ENCODE data around the gene CMSS1.
"Not testable (repeated sequence)": the region's sequence is repeated elsewhere in the genome, so short reads cannot be mapped to it uniquely, and the experiment has no call there.

Gene CMSS1

DNA sequence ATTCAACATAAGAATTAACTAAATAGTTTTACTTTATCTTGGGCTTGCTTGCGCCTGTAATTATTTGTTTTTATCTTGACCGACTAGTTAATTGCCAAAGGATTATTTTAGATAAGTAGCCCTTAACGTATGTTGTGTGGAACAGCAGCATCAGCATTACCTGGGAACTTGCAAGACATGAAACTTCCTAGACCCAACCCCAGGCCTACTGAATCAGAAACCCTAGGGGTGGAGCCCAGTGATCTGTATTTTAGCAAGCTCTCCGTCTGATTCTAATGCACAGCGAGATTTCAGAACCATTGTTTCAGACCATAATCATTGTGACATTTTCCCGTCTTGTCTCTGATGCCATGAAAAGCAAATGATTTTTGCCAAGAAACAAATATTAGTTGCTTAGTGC, 265.5 kb downstream of the CMSS1 start:
- DNase-seq (ENCODE audit: low spot score): no peak

DNA sequence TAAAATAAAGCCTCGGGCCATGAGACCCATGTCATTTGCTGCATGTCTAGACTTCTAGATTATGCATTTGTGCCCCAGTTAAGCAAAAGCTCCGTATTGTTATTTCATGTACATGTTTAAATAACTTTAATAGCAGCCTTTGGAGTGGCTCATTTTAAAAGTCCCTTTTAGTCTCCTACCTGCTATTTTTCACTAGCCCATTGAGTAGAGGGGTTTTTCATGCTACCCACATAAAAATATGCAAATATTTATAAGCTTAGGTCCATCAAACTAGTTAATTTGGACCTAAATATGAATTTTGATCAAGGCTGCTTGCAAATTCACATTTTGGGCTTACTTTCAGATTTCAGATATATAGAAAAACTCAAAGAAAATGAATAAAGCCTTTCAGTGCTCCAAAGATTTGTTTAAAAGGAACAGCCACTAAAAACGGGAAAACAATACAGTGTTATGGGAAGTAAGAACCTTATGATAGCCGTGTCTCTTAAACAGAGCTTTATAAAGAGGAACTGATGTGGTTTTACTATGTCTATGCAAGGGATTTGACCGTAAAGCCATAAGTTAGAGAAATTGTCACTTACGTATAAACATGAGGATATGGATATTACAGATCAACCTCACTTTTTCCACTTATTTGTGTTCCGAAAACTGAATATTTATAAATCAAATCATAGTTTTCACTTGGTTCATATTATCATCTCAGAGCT, 266.6 kb downstream of the CMSS1 start:
- DNase-seq (ENCODE audit: low spot score): no peak

DNA sequence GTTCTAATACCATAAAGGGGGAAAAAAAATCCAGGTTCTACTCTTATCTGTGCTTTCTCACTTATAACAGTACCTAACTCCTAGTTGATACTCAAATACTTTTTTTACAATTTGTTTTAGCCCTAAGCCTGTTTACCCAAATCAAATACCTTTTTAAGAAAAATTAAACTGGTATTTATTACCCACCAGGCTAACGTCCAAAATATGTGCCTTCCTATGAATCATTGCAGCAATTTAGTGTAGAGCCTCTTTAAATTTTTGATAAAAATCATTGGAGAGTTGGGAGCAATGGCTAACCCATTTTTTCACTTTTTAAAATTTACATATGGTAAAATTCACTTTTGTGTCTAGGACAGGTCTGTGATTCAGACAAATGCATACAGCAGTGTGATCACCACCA, 268.7 kb downstream of the CMSS1 start:
- no peak for DNase-seq (ENCODE audit: low spot score)

DNA sequence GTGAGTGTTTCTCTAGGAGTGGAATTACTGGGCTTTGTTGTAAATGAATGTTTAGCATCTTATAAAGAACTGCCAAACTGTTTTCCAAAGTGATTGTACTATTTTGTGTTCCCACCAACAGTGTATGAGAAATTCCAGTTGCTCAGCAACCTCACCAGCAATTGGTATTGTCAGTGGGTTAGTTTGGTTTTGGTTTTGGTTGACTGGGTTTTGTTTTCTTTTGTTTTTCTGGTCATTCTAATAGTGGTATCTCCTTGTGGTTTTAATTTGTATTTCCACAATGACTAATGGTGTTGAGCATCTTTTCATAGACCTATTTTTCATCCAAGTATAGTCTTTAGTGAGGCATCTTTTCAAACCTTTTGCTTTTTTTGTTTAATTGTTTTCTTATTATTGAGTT, 269.5 kb downstream of the CMSS1 start:
- no peak for DNase-seq (ENCODE audit: low spot score)

DNA sequence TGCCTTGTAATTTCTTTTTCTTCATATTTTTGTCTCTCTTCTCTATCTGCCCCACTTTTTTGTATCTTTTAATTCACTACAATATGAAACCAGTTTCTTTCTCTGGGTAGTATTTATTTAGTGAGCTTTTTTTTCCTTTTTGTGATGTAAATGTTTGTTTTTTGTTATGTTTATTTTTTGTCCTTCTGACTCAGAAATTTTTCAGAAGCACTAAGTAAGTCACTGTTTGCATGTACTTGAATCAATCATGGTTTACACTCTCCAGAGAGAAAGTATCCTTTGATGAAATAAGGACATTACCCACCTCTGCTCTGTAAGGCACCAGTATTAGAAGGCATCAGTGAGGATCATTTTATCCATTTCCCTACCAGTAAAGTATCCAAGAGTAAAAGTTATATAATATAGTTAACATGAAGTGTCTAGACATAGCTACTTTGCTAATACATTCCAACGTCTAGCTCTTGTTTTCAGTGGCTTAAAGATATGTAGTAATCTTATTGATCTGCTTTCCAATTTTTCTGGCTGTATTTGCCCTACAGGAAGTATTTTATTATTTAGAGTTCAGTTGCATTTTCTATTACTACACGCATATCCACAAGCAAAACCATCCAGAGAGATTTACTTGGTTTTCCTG, 271.2 kb downstream of the CMSS1 start:
- no peak for DNase-seq (ENCODE audit: low spot score)

DNA sequence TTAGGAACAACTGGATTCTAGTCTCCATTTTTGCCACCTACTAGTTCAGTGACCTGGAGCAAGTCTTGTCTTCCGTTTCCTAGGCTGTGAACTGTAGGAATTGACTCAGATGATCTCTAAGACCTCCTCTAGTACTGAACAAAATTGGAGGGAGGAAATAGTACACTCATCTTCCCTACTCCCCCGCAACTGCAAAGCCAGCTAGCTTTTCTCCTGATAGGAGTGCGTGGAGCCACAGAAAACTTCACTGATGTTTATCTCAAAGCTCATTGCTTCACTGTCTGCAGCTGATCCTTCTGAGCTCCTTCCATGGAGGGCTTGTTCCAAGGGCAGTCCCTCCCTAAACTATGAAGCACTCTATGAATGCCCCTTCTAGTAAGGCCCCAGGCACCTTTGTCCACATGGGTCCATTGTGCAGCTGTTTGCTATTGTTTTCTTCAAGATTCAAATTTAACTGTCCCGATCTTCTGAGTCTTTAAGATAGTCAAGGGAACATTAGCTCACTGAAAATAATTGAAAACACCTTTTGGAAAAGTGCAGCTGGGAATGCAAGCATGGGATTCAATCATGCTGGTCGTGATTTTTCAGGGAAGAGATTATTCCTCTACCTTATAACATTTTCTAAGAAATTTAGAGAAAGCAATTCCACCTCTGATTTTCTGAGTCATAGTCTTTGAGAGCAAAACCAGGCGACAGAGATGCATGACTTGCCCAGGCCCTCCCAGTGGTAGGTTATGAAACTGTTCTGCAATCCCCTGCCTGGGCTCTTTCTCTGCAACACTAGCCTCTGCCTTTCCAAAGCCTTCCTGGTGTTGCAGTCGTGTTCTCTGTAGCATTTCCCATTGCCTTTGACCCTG, 272.4 kb downstream of the CMSS1 start:
- peak; percentile 57 for DNase-seq (ENCODE audit: low spot score)

DNA sequence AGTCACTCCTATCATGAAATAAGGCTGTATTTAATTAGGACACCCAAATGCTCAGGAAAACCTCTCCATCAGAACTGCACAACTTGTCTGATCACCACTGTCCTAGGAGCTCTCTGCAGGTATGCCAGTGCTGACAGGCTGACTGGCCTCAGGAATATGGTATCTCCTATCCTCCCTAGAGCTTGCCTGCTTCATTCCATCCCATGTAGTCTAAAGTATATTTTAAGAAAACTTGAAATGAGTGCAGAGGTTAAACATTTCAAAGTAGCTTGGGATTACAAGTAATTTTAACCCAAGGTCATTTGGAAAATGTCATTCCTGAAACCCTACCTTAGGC, 273.0 kb downstream of the CMSS1 start:
- DNase-seq (ENCODE audit: low spot score): no peak

DNA sequence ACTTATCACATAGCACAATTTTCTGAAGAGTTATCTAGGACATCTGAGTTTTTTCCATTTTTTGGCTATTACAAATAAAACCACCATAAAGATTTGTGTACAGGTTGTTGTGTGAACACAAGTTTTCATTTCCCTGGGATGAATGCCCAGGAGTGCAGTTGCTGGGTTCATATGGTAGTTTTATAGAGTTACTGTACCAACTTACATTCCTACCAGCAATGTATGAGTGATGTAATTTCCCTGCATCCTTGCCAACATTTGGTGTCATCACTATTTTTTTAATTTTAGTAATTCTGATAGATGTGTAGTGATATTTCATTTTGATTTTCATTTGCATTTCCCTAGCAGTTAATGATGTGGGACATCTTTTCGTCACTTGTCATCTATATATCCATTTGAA, 276.2 kb downstream of the CMSS1 start:
- no peak for DNase-seq (ENCODE audit: low spot score)

DNA sequence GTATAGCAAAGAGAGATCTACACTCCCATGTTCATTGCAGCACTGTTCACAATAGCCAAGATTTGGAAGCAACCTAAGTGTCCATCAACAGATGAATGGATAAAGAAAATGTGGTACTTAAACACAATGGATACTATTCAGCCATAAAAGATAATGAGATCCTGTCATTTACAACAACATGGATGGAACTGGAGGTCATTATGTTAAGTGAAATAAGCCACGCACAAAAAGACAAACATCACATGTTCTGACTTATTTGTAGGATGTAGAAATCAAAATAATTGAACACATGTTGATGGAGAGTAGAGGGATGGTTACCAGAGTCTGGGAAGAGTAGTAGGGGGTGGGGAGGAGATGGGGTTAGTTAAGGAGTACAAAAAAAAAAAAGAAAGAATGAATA, 278.6 kb downstream of the CMSS1 start:
- DNase-seq (ENCODE audit: low spot score): not testable (repeated sequence)

DNA sequence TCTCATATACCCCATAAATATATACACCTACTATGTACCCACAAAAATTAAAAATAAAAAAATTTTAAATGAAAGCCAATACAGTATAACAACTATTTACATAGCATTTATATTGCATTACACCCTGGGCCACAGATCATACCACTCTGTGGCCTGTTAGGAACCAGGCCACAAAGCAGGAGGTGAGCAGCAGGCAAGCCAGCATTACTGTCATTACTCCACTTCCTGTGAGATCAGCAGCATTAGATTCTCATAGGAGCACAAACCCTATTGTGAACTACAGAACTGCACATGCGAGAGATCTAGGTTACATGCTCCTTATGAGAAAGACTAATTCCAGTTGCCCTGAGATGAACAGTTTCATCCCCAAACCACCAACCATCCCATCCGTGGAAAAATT, 279.2 kb downstream of the CMSS1 start:
- no peak for DNase-seq (ENCODE audit: low spot score)

DNA sequence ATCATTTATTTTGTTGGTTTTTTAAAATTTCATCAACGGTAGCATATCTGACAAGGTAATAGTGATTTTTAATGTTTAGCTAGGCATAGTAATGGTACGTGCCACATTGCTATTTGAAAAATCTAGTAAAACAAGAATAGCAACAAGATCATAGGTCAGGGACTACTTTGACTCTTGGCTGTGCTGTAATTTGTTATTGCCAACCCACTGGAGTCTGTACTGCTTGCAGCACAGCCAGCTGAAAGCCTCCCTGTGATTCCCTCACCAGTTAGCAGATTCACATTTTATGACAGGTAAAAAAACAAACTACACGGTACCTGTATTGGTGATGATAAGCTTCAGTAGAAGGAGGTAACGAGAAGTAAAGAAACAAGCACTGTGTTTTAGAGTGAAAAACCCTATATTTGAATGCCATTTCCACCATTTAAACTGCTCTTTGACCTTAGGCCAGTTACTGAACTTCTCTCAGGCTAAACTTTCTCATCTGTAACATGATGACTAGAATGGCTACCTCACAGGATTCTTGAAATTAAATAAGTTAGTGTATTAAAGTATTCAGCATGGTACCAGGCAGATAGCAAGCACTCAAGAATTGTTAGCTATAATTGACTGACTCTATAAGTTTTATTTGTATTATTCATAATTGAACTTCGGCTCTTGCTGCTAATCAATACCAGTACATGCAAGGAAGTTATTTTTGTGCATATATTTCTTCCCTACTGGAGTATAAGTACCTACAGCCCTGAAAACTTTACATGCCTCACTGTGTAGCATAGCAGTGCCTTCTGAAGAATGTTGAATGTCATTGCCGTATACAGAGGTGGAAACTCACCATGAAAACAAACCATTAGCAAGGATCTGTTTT, 280.5 kb downstream of the CMSS1 start:
- no peak for DNase-seq (ENCODE audit: low spot score)

DNA sequence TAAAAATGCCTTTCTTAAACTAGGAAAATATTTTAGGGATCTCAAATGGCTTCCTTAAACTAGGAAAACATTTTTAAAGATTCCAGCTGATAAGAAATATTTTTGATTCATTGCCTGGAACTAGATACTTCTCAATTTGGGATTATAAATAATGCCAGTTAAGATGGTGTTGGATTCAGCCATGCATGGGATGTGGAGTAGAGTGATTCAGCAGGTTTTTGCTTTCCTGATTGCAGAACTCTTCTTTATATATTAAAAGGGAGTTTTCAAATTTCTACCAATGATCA, 281.1 kb downstream of the CMSS1 start:
- DNase-seq (ENCODE audit: low spot score): no peak

DNA sequence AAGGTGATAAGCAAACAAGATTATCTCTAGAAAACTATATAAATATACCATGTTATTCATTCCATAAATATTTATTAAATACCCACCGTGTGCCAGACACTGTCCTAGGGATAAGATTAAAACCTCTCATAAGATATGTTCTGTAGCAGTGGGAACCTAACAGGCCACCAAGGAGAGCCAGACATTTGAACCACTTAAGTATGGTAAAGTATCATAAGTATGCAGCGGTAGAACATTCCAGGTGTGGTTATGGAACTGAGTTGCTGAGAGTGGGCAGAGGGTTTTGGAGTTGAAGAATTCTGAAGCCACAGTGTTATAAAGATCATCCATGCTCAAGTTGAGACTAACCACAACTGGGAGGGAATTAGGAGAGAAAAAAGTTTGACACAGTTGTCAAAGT, 282.0 kb downstream of the CMSS1 start:
- no peak for DNase-seq (ENCODE audit: low spot score)

DNA sequence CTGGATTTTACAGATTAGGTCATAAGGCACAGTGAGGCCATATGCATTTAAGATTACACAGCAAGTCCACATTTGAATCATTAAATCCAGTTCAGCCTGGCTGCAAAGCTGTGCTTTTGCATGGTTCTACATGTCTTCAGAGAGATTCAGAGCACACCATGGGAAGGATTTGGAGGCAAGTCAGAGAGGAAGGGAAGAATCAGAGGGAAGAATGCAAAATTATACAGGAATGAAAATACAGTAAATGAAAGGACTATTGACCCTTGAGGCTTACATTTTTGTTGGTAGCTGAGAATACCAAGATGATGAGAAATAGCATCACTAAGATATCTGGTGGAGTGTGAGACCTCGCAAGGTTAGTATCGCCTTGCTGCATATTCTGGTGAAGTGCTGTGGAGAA, 282.8 kb downstream of the CMSS1 start:
- no peak for DNase-seq (ENCODE audit: low spot score)

DNA sequence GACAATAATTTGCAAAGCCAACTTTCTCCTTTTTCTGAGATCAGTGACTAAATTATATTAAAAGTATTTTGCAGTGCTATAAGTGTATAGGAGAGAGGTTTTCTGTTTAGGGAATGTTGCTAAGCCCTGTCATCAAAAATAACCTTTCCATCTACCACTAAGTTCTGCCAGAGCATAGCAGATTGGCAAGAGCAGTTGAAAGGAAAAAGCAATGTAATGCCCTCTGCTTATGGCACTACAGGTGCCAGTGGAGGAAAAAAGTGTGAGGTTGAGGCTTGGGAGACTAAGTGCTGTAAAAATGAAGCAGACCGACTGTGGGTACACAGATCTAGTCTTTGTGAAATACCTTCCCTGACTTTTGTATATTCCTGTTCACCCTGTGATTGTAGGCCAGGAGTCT, 285.1 kb downstream of the CMSS1 start:
- no peak for DNase-seq (ENCODE audit: low spot score)

DNA sequence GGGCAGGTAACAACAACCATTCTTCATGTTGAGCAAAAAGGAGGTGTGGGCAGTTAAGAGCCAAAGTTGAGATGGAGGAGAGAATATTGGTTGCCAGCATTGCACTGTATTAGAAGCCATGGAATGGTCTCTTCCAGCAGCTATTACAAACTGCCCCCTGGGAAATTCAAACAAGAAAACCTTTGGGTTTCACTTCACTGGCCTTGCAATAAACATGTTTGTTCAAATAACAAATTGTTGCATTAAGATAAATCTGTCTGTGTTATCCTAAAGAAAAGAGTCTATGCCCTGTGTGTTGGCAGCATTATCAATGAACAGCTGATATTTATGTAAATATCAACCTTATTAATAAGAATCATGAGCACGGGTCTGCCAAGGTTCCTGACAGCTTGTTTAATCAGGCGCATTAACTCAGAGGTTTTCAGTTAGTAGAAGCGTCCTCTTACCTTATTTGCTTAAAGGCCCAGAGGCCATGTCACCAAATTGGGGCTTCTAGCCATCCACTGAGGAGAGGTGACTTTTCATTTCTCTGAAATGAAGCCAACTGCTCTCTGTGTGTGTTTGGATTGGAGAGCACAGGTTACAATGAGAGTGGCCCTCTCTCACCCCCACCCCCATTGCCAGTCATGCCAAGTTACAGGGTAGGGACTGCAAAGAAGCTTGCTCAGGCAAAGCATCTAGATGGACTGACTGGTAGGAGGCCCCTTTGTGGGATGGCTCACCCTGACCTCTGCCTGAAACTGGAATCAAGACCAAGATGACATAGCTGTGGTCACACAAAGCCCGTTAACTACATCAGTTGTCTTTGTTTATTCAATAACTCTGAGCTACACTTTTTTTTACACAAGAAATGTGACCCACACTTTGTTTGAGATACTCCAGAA, 286.1 kb downstream of the CMSS1 start:
- DNase-seq (ENCODE audit: low spot score): peak; percentile 13

DNA sequence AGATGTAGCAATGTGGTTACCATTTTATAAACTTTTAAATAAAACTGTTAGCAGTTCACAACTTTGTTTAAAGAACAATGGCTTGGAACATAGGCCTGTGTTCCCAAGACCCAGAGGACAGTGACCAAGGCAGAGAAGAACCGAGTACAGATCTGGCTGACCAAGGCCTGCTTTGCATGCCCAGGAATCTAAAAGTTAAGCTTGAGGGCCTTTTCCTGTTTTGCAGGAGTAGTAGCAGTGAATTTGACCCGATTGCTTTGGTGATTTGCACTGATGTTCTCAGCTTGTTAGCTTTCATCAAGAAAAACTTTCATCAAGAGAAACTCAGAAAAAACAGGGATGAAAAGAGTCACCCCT, 286.8 kb downstream of the CMSS1 start:
- no peak for DNase-seq (ENCODE audit: low spot score)

DNA sequence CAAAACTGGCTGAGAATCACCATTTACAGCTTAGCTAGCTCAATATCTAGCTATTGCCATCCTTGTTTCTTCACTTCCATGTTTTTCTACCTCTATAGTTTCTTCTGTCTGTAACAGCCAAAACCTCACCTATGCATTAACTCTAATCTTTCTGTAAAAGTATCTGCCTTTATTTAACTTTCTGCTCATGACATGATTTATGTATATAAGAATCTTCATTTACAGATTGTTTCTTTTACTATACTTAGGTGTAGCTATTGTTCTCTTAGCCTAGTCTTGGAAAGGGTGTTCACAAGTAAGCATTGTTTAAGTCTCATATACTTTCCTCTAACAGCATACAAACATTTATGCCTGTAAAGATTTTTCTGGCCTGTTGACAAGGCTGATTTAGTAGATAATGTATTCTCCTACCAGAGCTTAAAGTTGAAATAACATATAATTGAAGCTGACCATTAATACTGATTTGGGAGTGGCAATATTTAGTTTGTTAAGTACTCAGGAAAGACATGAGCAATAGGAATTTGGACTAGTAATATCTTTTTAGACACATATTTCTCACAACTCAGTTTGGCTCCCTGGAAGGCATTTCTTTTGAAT, 287.3 kb downstream of the CMSS1 start:
- DNase-seq (ENCODE audit: low spot score): no peak

DNA sequence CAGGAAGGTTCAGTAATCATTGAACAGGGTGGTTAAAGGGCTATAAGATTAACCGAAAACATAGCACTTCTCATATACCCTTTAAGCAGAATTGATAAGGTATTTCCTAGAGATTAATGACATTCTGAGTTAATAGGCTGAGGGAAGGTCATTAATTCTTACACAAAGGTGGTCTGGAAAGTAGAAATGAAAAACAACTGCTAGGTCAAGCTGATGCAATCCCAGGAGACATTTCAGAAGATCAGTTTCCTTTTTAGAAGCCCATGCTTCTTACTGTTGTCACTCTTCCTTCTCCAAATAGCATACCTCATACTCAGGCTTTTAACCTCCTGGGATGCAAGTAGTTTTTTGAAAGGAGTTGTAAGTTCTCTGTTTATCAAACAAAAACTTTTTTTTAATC, 287.8 kb downstream of the CMSS1 start:
- no peak for DNase-seq (ENCODE audit: low spot score)

DNA sequence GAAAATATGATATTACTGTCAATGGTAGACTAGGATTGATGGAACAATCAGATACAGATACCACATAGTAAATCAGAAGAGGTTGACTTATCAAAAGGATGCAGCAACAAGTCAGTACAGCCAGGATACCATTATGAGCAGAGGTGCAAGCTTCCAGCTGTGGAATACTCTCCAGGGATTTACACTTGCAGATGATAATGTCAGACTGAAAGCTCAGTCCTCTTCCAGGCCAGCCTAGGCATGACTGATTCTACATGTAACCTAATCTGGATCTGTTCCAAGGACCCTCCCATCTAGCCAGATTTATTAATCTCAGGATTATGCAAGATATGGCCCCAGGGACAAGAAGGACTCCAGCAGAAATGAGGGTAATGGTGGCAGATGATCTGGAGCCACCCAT, 288.4 kb downstream of the CMSS1 start:
- DNase-seq (ENCODE audit: low spot score): no peak

DNA sequence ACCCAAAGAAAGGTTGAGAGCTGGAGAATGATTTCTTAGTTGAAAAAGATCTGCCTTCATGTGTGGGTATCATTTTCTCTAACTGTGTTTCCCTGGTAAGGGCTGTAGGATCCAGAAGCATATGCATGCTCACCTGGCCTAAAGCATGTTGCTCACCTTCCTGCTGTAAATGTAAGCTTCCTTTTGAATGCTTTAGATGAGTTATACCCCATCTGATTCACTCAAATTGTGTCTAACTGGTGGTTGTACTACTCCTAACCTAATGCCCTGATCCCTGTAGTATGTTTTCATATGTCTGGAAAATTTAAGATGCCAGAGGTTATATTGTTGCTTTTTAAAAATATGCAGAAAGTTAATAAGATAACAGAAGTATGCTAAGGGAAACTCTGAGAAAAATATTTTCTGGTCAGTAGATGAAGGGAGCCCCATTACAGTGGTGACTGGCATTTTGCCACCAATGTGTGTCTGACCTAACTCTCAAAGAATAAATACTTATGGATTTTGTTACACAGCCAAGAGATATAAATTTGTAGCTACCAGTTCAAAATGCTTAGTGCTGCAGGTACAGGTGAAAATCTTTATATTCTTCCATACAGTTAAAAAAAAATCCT, 289.0 kb downstream of the CMSS1 start:
- DNase-seq (ENCODE audit: low spot score): no peak

All from HuH-7 (cell line).